Measurements from ENCODE around the gene TRABD2B.

TRABD2B gene

DNA sequence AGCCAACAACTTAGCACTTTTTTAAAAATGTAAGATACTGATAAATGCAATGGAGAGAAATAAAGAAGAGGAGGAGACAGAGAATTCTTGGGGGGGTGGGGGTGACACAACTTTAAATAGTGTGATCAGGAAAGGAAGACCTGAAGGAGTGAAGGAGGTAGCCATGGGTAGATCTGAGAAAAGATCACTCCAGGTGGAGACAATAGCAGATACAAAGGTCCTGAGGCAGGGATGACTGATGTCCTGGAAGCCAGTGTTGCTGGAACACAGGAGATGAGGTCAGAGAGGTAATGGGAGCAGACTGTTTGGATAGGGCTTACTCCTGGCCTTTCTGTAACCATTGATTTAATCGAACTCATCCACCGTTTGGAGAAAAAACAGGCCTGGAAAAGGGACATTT is 24.6 kb upstream of the TRABD2B start:
- DNase-seq: no peak

DNA sequence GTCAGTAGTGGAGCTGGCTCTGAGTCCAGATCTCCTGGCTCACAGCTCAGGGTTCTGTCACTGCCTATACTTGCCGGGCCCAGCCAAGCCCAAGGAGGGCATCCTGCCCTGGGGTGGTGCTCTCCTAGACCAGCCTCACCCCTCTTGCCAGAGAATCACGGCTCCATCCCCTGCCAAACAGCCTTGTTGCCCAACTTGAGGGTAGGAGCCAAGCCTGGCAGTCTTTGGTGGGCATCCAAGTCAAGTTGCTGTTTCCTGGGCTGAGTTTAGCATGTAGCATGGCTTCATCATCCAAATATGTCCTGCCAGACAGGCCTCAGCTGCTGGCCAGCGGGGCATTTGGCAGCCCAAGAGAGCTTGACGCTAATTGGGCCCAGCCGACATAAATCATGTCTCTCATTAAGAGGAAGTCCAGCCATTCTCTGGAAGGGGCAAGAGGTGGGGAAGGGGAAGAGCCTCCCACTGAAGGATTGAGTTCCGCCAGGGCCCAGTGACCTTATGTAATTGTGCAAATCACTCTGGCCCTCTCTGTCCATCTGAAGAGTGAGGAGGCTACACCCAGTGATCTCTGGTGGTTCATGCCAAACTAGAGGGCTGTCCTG is 22.6 kb upstream of the TRABD2B start:
- DNase-seq: peak; percentile 71

DNA sequence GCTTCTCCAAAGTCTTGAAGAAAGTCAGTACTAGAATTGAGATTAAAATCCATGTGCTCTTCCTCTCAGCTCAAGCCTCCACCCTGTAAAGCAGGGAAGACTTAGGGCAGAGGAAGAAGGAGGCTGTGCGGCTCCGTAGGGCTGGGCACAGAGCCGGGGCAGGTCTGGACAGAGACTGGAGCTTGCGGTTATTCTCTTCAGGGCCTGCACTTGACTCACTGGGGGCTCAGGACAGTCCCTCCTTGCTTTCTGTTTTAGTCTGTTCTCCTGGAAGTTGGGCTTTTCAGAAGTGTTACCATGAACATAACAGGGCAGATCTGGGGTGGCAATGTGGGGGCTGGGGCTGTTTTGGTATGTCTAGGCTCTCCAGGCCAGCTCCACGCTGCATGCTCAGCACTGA is 21.6 kb upstream of the TRABD2B start:
- DNase-seq: no peak

DNA sequence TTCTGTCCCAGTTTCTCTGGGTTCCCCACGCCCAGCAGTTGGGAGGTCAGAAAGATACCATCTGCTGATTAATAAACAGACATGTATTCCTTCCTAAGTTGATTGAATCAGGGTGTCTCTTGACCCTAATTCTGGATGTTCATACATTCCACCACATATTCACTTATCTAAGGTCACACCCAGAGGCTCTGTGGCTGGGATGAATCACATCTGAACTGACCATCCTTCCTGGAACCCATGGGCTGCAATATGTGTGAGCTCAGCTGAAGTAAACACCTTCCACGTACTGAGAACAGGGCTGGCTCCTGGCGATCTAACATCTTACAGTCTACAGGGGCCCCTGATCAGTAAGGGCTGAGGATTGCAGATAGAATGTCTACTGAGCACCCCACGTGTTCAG is 20.5 kb upstream of the TRABD2B start:
- peak; percentile 86 for DNase-seq

DNA sequence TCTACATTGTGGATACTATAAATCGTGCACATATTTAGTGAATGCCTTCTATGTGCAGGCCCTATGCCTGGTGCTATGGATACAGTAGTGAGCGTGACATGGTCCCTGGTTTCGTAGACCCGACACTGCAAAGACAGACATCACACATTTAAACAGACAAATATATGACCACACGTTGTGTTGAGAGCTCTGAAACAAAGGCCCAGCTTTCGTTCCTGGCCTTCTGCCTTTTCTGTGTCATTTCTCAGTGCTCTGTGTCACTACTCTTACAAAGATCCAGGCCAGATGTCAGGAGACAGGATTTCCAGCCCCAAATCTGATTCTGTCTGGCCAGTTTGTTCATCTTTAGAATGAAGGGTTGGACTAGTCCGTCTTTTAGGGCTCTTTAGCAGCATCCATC is 19.3 kb upstream of the TRABD2B start:
- DNase-seq: no peak

DNA sequence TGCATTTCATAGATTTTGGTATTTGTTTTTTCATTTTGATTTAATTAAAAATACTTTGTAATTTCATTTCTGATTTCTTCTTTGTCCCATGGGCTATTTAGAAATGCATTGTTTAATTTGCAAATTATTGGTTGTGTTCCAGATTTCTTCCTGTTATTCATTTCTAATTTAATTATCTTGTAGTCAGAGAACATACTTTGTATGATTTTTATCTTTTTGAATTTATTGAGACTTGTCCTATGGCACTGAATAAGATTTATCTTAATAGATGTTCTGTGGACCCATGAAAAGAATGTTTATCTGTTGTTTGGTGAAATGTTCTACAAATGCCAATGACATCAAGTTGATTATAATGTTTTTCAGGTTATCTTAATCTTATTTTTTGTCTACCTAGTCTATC is 16.1 kb upstream of the TRABD2B start:
- DNase-seq: no peak

DNA sequence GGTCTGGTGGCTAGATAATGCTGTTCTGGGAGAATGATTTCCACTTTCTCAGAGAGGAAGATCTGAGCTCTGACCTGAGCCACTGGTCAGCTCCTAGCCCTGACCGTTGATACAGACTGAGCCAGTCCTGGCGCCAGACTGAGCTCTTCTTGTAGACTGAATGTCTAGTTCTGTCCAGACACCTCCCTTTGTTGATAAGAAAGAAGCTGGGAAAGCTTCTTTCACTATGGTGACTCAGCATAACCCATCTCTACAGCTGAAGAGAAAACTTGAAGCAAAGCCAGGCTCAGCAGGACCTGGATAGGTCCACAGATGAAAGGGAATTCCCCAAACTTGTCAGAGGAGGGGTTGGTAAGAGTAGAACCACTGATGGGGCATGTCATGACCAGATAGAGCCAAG is 9.9 kb upstream of the TRABD2B start:
- DNase-seq: peak; percentile 96

DNA sequence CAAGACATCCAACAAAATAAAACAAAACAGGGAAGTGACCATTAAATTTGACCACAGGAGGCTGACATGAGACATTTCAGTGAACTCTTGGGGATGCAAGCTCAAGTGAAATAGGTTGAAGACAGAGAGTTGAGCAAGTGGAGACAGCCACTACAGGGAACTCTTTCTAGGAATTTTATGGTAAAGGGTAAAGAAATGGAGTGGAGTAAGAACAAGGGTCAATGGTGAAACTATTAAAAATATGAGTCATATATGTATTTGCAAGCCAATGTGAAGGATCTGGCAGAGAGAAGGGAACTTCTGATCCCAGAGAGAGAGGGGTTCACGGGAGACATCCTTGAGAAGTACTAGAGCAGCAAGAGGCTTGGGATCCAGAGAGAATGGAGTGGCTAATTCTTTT is 9.1 kb upstream of the TRABD2B start:
- peak; percentile 23 for DNase-seq

DNA sequence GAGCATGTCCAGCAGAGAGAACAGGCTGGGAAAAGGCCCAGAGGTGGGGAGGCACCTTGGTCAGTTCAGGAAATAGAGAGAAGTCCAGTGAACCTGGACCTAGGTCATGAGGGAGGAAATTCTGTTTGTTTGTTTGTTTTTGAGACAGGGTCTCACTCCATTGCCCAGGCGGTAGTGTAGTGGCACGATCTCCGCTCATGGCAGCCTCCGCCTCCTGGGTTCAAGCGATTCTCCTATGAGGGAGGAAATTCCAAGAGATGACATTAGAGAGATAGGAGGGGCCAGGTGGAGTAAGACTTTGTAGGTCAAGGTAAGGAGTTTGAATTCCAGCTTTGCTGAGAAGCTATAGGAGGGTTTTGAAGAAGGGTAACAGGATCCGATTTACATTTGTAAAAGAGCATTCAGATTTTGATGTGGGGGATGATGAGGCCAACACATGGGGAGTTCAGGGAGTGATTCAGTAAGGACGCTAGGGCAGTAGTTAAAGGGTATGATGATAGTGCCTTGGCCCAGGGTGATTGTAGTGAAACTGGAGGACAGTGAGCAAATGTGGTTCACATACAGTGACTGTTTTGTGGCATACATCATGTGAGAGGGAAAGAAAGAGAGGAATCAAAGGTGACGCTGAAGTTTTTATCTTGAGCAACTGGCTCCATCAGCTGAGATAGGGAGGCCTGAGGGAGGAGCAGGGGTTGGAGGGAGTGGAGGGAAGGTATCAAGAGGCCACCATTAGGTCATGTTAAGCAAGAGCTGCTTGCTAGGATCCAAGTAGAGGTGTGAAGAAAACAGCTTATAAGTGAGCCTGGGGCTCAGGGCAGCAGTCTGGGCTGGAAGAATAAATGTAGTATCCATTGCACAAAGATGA is 8.3 kb upstream of the TRABD2B start:
- DNase-seq: no peak

DNA sequence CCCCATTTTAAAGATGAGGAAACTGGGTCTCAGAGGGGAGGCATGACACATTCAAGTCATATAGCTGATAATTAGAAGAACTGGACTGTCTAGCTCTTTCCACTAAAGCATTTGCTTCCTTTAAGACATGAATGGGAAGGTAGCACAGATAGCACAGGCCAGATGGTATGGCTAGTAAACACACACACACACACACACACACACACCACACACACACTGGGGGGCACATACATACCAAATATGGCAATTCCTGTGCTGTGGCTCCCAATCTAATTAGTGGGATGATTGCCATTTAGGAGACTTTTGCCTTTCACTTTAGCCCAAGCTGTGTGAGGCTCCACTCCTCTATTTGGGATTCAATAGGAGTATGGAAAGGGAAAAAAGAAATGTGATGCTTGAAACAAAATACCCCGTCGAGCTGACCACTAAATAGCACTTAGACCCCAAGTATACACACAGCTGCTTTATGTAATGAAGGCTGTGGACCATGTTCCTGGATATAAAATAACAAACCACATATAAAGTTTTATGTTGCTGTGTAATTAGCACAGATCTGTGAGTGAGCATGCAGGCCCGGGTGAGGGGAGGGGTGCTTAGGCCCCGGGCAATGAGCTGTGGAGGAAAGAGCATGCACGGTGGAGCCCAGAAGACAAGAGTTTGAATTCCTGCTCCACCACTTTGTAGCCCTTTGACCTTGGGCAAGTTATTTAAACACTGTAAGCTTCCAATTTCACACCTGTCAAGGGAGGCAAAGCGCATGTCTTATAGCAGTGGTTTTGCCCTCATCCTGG is 6.8 kb upstream of the TRABD2B start:
- no peak for DNase-seq

DNA sequence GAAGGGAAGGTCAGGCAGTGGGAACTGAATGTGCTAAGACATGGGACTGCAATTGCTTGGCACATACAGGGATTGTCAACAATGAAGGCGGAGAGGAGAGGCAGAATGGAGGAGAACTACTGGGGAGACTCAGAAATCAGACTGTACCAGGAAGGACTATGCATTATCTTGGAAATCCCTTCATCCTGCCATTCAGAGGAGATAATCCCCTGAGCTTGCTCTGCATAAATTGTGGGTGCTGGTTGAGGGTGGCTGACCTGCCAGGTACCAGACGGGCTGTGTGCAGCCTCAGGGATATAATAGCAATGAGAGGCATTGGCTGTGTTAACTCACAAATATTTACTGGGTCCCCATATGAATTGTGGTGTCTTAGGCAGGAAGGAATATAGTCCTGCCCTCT is 5.0 kb upstream of the TRABD2B start:
- no peak for DNase-seq

DNA sequence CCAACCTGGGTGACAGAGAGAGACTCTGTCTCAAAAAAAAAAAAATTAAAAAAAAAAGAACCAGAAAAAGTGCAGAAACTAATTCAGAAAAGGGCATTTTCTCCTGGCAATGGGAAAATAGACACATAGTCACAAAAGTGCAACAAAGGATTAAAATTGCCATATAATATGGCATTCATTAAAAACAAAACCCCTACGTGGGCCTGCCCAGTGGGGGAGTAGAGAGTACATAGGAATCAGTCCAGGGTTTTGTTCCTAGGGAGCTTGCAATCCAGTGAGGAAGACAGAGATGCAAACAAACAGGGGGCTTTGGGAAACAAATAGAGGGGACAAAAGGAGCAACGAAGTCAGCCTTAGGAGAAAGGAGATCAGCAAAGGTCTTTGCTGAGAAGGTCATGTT is 4.5 kb upstream of the TRABD2B start:
- DNase-seq: no peak

DNA sequence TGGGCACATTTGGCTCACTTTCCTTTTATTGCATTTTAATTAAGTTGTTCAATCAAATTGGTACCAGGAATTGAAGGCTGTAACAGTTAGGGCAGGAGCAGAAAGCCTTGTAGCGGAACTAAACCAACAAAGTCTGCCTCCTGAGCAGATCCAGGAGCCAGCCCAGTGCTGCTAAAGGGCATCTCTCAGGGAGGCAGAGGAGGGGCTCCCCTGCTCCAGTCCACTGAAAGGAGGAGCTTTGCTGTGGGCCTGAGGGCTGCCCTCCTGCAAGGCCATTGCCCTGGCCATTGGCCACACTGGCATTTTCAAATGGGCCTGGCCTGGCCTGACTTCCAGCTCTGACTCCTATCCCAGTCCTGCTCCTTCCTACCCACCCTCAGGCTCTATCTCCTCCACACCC is 3.7 kb upstream of the TRABD2B start:
- no peak for DNase-seq

DNA sequence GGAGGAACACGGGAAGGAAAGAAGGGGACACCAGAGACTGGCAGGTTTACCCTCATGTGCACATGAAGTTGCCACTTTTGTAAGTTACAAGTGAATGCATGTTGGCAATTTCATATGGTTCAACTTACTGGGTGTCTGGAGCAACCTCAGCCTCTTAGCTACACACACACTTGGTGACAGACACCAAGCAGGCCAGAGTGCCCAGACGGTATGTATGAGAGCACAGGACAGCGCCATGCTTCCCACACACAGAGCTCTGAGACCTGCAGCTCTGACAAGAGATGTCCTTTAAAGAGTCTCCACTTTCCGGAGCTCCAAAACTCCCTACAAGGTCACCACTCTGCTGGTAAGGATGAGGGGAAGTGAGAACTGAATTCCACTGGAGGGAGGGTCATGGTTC is 1.9 kb upstream of the TRABD2B start:
- no peak for DNase-seq

DNA sequence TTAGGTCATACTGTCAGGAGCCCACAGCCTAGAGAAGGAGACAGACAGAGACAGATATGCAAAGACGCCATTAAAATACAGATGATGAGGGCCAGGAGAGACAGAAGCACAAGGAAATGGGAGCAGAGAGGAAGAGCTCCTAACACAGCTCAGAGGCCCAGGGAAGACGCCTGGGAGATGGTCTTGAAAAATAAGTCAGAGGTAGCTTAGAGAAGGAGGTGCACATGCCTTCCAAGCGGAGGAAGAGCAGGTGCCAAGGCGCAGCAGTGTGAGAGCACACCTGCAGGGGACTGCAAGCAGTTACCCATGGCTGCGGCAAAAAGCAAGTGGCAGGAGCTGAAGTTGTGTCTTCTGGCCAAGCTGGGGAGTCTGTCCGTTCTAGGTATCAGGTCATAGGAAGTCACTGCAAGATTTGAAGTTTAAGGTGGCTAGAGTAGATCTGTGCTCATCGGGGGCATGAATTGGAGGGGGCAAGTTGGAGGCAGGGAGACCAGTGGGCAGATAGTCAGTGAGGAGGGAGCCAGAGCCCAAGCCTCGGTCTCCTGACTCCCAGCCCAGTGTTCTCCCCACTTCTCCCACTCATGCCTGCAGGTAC is 1.3 kb upstream of the TRABD2B start:
- no peak for DNase-seq

DNA sequence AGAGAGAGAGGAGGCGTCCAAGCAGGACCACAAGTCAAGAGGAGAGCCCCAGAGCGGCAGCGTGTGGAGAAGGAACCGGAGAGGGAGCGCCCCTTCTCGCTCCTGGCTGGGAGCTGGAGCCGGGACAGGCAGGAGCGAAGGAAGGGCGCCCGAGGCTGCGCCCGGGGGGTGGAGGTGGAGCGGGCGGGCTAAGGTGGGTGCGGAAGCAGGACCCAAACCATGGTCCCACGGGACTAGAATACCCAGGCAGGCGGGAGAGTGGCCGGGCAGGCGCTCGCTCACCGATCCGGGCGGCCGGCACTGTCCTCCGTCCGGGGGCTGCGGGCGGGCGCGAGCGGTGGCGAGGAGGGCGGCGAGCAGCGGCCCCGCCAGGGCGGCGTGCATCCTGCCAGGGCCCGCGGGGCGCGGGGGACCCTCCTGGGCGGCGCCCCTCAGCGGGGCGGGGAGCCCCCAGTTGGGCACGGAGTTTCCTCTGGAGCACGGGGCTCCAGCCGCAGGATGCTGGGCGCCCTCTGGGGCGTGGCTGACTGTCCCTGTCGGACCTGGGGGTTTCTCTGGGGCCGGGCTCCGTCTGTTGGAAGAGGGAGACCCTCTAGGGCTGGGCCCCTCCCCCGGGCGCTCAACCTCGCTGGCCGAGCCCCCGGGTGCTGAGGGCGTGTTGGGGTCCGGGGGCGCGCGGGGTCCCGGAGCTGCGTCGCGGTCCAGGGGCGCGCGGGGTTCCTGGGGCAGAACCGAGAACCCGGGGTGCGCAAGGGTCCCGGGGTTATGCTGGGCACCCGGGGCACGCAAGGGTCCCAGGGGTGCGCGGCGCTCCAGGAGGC is 569 bp downstream of the TRABD2B start:
- DNase-seq: no peak

DNA sequence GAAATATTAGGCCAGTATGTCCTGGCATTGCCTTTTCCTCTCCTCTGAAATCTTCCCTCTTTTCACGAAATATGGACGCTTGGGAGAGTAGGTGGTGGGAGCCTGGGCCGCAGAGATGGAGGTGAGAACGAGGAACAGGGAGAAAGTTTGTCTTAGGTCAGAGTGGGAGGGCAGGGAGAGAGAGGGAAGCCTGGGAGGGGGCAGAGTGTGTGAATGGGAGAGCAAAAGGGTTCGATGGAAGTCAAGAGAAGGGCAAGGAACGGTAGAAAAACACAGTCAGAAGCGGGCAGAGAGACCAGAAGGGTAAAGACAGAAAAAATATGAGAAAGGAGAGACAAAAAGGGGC is 1.2 kb downstream of the TRABD2B start:
- no peak for DNase-seq

DNA sequence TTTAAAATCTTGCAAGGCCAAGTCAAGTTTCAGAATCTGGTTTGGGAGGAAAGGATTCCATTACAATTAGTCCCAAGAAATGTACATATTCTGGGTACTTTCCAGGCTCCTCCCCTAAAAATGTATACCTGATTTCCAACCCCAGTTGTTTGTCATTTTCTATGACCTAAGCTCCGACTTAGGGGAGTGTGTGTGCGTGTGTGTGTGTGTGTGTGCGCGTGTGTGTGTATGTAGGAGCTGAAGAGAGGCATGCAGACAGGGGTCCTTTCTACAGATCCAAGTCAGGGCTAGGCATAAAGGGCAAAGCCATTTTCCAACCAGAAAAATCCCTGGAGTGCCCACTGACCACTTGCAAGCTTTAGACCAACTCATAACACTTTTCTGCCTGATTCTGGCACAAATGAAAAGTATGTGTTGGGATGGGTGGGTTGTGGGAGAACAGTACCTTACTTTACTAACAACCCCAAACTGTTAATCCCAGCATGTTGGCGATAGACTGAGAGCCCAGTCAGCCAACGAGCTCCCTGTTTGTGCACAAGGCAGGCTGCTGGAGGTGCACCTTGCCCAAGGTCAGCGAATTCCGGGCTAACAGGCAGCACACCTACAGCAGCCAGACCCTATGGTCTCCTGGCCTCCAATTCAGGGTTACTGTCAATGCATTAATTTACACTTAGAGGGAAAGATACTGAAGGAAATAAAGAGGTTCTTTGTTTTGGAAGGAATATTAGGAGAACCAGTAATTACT is 1.7 kb downstream of the TRABD2B start:
- no peak for DNase-seq

DNA sequence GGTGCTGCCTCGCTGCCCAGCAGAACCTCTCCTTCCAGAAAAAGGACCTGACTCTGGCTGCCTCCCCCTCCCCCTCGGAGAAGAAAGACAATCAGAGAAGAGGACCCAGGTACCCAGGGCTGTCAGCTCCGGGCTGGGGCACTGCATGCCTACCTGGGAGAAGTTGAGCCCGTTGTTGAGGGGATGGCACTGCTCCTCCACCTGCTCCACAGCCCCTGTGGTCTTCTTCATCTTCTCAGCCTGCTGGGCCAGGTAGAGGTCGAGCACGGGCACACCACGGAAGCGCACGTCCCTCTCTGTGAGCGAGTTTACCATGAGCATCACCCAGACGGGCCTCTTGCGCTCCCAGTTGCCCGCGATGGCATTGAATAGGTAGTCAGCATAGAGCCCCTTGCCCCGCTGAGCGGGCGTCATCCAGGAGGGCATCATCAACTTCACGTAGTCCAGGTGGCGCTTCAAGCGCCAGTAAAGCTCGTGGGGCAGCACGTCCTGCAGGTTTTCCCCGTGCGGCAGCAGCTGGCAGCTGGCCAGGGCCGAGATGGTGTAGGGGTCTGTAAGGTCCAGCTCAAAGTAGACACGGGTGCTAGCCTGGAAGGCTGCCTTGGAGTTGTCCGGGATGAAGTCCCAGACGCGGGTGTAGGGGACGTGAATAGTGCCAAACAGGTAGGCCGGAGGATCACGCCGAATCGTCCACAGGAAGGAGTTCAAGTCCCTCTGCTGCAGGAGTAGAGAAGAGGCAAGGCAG is 3.1 kb downstream of the TRABD2B start:
- DNase-seq: no peak

DNA sequence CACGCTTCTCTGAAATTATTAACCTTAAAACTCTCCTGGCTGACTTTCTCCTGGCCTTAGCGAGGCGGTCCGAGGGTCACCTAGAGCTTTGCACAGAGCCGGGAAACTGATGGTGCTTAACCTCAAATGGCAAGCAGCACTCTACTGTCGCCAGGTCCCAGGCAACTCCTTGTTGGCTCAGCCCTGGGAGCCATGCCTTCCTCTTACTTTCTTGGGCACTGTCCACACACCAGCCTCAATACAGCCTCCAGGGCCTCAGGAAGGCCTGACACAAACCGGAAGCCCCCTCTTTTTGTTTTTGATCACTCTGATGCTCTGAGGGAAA is 3.8 kb downstream of the TRABD2B start:
- DNase-seq: no peak

DNA sequence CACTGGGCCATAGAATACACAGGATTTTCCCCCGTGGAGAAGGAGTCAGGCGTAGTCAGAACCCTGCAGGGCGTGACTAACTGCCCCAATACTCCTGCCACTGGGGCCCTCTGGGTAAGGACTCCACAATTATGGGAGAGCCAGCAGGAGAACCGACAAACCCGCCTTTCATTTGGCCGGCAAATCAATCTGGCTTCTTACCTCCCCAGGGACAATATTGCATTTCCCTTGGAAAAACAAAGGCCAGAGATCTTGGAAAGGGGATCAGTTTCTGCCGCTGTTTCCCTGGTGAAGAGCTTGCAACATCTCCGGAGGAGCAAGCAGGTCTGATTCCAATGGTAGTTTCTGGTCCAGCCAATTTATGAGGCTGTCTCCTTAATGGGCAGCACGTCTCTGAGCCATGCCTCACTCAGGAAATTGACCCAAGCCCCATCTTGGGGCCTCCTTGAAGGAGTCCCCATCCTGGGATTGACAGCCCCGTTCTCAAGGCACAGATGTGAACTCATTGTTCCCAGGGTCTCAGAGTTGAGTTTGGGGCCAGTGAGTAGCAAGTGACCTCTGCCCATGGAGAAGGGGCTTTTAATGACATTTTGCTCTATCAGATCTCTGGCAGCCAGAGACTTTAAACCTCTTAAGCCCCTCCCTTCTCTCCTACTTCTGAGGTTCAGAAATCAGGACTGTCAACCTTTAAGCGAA is 4.3 kb downstream of the TRABD2B start:
- no peak for DNase-seq

All from NCI-H226 (cell line).